Fibroblast of villous mesenchyme (primary cell): ENCODE results near the gene B9D1. TPM values are rescaled to one million over a fixed set of nuclear protein-coding genes. Genes with fewer than 3 reads are reported as not detected.

Experiments
- DNase-seq: peaks from one replicate; pipeline ENCODE4 v3.0.0-alpha.2; 2010; ENCODE audit warnings: low read depth
- H3K4me3 ChIP-seq: 2 replicates; pipeline ENCODE4 v1.5.1; 2011; ENCODE audit warnings: low read depth, mild to moderate bottlenecking, low read length
- CTCF ChIP-seq: IDR thresholded peaks from 2 replicates; pipeline ENCODE4 v1.5.1; 2012; ENCODE audit warnings: low read depth, mild to moderate bottlenecking, low read length; ENCODE audit not compliant: insufficient read depth
- total RNA-seq: library from RNA; depleted of rRNA; stranded (reverse); fragments of >200 nt; gene quantifications from 2 replicates; pipeline ENCODE4 v1.2.3, GENCODE V29; 2012

Gene B9D1
- total RNA-seq, 1 donor: 40.2 TPM

DNA sequence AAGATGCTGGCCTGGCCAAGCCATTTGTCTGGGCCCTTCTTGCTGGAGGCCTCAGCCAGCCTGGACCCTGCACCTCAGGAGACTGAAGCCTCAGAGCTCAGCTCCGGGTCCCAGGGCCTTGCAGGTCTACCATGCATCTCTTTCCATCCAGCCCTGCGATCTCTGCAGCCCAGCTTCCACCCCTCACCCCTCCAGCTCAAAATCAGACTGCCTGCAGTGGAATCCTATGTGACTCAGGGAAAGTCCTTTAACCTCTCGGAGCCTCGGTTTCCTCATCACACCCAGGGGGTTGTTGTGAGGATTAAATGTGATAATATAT, 2.9 kb upstream of the B9D1 start:
- TF ChIP-seq CTCF: no peak
- no peak overlapping the region for H3K4me3 ChIP-seq
- no peak for DNase-seq

DNA sequence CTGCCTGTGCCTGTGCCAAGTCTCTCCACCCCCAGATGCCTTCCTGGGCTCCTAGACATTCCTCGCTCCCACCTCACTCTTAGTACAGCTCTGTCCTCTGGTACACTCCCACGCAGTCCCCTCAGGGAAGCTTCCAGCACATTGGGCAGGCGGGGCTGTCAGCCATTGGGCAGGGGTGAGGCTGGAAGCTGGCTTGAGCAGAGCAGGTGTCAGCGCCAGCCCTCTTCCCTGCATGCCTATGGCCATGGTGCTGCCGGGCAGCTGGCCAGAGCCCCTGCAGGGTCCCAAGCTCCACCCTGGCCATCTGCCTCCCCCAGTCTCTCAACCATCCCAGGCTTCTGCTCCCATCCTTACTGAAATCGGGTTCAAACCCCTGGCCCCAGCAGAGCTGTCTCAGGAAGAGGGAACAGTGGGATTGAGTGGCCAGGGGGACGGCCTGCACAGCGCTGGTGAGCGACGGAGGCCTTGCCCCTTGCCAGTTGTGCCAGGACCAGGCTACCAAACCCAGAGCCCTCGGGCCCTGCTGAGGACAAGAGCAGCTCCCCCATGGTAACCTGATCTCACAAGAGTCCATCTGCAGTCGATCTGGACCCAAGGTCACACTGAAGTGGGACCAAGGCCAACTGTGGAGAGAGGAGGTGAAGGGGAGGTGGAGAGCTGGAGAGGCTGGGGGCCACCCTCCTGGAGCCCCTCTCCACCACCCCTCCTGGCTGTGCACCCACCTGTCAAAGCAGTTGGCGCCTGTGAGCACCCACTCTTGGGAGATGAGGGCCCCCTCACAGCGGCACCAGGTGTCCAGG, 2.4 kb upstream of the B9D1 start:
- H3K4me3 ChIP-seq: no peak overlapping the region
- DNase-seq: no peak
- TF ChIP-seq CTCF: no peak

DNA sequence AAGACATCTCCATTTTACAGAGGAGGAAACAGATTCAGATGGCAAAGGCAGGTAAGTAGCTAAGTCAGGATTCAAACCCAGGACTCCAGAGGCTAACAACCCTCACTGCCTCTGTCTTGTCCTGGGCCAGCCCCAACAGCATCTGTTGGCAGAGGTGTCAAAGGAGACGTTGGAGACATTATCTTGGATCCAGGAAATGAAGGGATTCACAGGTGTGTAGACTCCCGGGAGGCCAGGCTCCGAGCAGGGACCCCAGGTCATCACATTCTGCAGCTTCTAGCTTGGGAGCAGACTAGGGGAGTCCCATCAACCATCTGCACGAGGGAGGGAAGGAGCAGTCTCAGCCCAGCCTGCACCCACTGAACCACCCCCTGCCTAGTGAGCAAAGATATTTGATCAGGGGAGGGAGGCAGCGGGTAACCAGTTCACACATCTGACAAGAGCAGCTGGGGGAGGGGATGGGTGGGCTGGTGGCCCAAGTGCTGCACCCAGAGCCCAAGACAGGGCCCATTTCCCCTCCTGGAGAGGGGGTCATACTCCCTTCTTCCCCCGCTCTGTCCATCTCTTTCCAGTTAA, 1.0 kb upstream of the B9D1 start:
- no peak overlapping the region for H3K4me3 ChIP-seq
- DNase-seq: no peak
- no peak for TF ChIP-seq CTCF

DNA sequence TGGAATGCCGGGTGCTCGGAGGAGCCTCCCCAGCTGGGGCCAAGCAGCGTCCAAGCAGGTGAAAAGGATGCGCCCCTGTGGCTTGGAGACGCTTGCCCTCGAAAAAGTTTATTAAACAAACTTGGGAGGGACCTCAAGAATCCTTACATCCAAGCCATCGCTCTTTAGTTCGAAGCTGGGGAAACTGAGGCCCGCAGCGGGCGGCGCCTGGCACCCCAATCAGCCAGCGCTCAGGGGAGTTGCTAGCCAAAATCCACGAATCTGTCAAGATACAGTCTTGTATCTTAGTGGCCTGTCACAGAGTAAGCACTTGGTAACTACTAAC, 553 bp upstream of the B9D1 start:
- TF ChIP-seq CTCF: no peak
- DNase-seq: no peak
- H3K4me3 ChIP-seq: peak overlapping the region; percentile 82

- H3K4me3 ChIP-seq: peak overlapping the region; percentile 82
- no peak for DNase-seq
- TF ChIP-seq CTCF: no peak
These were observed 613 bp downstream of the B9D1 start for GRCh38 chr17:19361944-19362276.

GRCh38 chr17:19361326-19361725, 1.2 kb downstream of the B9D1 start:
- DNase-seq: no peak
- no peak for TF ChIP-seq CTCF
- peak overlapping the region; percentile 82 for H3K4me3 ChIP-seq

DNA sequence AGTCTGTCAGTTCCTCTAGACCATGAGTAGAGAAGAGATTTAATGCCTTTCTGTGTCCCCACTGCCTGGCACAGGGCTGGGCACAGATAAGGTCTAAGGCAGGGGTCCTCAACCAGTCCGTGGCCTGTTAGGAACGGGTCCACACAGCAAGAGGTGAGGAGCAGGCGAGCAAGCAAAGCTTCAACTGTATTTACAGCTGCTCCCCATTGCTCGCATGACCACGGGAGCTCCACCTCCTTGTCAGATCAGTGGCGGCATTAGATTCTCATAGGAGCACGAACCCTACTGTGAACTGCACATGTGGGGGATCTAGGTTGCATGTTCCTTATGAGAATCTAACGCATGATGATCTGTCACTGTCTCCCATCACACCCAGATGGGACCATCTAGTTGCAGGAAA, 1.8 kb downstream of the B9D1 start:
- no peak overlapping the region for H3K4me3 ChIP-seq
- no peak for DNase-seq
- no peak for TF ChIP-seq CTCF
